GM19239 (cell line): ENCODE measurements around the gene PSAPL1.
"Not testable (repeated sequence)": the region's sequence is repeated elsewhere in the genome, so short reads cannot be mapped to it uniquely, and the experiment has no call there.

Experiments used
- DNase-seq: peaks from one replicate; pipeline ENCODE4 v3.0.0; 2011; ENCODE audit warnings: low spot score; ENCODE audit not compliant: insufficient read length
- FAIRE-seq: peaks from 2 replicates; lab custom pipeline; 2011; peaks lifted over from hg19 to GRCh38; lab: Jason Lieb, UNC

PSAPL1 gene

DNA sequence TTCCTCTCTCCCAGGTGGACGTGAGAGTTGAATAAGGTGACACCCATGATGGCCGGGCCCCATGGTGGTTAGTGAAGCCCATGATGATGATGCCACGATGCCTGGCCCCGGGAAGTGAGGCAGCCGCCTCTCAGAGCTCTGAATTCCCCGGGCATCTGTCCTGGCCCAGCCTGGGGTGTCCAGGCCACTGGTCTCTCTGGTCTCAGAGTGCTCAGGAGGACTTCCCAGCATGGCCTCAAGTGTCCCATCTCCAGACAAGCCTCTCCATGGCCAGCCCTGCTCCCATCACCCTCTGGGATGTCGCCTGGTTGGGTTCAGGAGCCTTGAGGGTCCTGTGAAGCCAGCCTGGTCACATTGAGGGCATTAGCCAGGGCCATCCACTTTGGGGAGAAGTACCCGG is 24.7 kb upstream of the PSAPL1 start:
- no peak for FAIRE-seq
- DNase-seq: no peak

DNA sequence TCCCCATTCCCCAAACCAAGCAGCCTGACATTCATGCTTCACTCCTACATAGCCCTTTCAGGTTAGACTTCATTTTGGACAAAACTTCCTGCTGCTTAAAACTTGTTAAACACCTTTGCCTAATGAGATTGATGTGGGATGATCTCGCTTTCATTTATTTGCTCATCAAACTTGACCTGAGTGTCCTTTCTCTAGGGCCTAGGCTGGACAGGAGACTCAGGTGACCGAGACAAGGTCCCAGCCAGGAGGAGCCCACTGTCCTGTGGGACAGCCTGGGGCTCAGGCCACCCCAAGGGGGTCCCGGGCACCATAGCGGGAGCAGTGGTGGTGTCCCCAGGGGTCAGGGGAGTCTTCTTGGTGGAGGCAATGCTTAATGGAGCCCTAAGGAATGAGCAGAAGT is 23.7 kb upstream of the PSAPL1 start:
- DNase-seq (no peak), FAIRE-seq (no peak)

DNA sequence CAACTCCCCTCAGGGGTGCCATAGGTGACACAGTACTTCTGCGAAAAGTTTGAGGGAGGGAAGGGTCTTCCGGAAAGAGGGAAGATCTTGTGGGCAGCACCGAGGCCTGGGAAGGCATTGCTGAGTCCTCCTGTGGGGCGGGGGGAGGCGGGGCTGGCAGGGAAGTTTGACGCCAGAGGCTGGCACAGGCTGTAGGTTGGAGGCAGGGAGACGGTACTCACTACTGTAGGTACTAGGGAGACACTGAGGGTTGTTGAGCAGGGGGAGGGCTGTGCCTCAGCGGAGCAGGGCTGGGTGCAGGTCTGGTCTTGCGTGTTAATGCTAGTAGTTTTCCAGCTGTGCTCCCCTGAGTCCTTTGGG is 23.3 kb upstream of the PSAPL1 start:
- FAIRE-seq (no peak), DNase-seq (no peak)

DNA sequence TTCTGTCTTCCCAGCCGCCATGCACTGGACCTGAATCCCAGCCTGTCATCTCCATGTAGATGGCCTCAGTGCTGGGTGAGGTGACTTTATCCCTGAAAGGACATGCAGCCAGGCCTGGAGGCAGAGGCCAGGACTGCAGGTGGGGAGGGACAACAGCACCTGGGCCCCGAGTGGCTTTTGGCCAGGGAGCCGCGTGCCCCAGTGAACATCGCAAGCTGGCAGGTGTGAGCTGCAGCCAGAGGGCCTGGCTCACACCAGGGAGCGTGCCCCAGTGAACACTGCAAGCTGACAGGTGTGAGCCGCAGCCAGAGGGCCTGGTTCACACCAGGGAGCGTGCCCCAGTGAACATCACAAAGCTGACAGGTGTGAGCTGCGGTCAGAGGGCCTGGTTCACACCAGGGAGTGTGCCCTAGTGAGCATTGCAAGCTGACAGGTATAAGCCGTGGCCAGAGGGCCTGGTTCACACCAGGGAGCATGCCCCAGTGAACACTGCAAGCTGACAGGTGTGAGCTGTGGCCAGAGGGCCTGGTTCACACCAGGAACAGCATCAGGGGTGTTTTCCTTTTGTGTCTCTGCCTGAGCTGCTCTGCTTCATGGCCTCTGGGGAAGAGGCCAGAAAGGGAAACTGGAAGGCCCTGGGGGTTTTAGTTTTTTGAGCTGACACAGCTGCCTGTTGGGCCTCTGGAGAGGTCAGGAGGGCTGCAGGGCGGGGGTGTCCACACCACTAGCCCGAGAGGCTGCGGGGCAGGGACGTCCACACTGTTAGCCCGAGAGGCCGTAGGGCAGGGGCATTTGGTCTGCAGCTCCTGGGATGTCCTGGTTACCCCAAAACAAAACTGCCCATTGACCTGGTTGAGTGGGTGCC is 22.7 kb upstream of the PSAPL1 start:
- no peak for FAIRE-seq
- no peak for DNase-seq

GRCh38 chr4:7452802-7453201 is 18.1 kb upstream of the PSAPL1 start:
- FAIRE-seq: not testable (repeated sequence)

DNA sequence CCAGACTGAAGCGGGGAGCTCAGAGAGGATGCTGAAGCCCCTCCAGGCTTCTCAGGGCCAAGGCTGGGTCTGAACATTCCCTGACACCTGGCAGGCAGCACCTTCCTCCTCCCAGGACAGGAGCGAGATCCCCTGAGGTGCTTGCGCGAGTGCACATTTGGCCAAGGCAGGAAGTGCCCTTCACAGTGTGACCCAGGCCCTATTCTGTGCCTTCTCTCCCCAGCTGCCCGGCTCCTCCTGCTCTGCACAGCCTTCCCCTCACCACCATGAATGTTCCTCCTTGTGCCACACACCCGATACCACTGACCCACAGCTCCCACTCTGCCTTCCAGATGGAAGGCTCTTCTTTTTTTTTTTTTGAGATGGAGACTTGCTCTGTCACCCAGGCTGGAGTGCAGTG is 17.1 kb upstream of the PSAPL1 start:
- FAIRE-seq (no peak), DNase-seq (no peak)

More at GRCh38 chr4:7452802-7453201, 18.1 kb upstream of the PSAPL1 start:
- DNase-seq: not testable (repeated sequence)

GRCh38 chr4:7451434-7451789 is 16.7 kb upstream of the PSAPL1 start:
- FAIRE-seq: no peak
- no peak for DNase-seq

DNA sequence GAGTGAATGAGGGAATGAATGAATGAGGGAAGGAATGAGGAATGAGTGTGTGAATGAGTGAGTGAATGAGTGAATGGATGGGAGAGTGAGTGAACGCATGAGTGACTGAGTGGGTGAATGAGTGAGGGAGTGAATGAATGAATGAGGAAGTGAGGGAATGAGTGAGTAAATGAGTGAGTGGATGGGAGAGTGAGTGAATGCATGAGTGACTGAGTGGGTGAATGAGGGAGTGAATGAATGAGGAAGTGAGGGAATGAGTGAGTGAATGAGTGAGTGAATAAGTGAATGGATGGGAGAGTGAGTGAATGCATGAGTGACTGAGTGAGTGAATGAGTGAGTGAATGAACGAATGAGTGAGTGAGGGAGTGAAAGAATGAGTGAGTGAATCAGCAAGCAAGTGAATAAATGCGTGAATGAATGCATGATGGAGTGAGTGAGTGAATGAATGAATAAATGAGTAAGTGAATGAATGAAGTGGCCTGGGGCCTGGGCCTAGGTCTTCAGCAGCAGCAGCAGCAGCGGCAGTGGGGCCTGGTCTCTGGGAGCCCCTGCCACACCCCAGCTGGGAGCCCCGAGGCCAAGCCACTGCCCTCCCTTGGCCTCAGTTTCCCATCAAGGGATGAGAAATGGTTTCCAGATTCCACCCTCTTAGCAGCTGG is 16.2 kb upstream of the PSAPL1 start:
- DNase-seq: no peak
- FAIRE-seq: no peak

- FAIRE-seq (no peak), DNase-seq (no peak)
Observed at GRCh38 chr4:7448036-7448435, 13.3 kb upstream of the PSAPL1 start.

DNA sequence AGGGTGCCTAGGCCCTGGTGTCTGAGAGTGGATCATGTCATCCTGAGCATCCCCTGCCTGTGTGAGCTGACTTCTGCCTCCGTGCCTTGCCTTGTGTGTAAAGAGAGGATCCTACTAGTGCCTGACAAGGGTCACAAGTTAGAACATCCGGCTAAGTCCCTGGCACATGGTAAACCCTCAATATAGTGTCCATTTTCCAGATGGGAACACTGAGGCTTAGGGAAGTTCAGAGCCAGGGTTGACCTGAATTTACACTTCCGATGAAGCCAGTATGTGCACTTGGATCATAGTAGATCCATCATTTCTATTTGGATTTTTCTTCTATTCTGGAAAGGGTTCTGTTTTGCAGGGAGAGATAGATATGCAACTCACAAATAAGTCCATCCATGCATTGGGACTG is 12.5 kb upstream of the PSAPL1 start:
- no peak for FAIRE-seq
- DNase-seq: no peak

DNA sequence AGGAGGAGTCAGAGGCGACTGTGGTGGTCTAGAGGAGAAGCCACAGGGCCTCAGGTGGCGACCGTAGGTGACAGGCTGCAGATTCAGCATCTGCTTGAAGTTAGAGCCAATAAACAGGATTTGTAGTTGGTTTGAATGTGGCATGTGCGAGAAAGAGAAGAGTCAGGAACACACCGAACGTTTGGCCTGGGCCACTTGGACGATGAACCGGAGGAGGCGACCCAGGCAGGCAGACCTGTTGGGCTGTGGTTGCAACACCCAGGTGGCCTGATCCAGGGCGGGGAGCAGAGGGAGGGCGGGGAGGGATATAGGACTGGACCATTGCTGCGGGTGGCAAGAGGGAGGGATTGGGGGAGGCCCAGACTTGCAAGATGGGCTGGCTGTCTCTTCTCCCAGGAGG is 10.0 kb upstream of the PSAPL1 start:
- no peak for FAIRE-seq

DNA sequence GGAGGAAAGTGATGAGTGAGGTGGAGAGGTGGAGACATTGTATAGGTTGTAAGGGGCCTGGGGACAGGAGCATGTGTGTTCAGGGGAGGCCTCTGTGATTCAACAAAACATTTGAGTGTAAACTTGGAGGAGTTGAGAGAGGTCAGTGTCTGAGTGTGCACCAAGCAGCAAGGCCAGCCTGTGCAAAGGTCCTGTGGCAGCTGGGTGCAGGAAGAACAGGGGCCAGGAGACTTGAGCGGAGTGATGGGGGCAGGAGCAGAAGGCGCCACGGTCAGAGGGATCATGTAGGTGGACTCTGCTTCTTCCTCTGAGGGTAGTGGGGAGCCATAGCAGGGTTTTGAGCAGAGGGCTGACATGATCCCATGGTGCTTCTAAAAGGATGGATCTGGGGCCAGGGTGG is 9.6 kb upstream of the PSAPL1 start:
- FAIRE-seq (no peak), DNase-seq (no peak)

More for the DNA sequence above, 10.0 kb upstream of the PSAPL1 start:
- DNase-seq: no peak

DNA sequence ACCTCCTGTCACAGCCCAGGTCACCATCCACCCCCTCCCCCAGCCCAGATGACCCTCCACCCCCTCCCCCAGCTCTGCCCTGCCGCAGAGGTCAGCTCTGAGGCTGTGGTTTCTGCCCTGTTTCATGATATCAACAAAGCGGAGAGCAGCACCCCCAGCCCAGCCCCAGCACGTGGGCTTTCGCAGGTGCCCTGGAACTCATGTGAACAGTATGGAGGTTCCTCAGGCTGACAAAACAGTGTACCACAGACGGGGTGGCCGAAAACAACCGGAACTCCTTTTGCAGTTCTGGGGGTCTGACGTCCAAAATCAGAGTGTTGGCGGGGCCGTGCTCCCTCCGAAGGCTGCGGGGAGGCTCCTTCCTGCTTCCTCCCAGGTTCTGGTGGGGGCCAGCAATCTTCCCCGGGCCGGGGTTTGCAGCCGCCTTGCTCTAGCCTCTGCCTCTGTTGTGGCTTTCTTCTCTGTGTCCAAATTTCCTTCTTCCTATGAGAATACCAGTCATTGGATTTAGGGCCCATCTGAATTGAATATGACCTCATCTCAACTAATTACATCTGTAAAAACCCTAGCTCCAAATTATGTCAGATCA is 7.9 kb upstream of the PSAPL1 start:
- DNase-seq: no peak
- FAIRE-seq: no peak

DNA sequence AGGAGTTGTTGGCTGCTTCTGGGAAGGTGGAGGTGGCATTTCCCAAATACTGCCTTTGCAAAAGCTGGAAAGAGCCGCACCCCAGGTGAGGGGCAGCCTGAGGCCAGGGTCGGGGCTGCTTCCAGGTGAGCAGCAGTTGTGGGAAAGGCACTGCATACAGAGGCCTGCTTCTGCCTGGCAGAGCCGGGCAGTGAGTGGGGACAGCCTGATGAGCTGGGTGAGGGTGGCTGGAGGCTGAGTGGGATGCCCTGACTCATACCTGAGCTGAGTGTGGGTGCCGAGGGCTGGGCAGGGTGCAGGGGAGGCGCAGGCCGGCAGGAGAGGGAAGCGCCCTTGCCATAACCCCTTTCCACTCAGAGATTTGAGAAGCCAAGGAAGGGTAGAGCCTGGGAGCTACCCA is 6.5 kb upstream of the PSAPL1 start:
- DNase-seq (no peak), FAIRE-seq (no peak)

GRCh38 chr4:7439699-7440098 is 5.0 kb upstream of the PSAPL1 start:
- no peak for FAIRE-seq
- no peak for DNase-seq

- DNase-seq: no peak
- no peak for FAIRE-seq
Observed at GRCh38 chr4:7436256-7436655, 1.5 kb upstream of the PSAPL1 start.

GRCh38 chr4:7435471-7436061 is 836 bp upstream of the PSAPL1 start:
- DNase-seq (no peak), FAIRE-seq (no peak)

GRCh38 chr4:7434141-7434765 is 477 bp downstream of the PSAPL1 start:
- no peak for DNase-seq
- no peak for FAIRE-seq

GRCh38 chr4:7433376-7434140 is 1.2 kb downstream of the PSAPL1 start:
- no peak for FAIRE-seq
- DNase-seq: no peak
